Raji (cell line): ENCODE measurements around the gene NTM.

Experiments
- POLR2A ChIP-seq: IDR thresholded peaks from 2 replicates; pipeline ENCODE4 v1.6.1; 2011; ENCODE audit warnings: low read depth, low read length, control low read depth; ENCODE audit not compliant: insufficient read depth

Gene NTM

GRCh38 chr11:131884461-131885073 lies 514.2 kb downstream of the NTM start:
- TF ChIP-seq POLR2A = no peak

GRCh38 chr11:131885431-131885830 lies 515.0 kb downstream of the NTM start:
- no peak for TF ChIP-seq POLR2A

GRCh38 chr11:131886201-131886600 lies 515.8 kb downstream of the NTM start:
- TF ChIP-seq POLR2A = no peak

- no peak for TF ChIP-seq POLR2A
Observed at GRCh38 chr11:131888230-131888855, 517.9 kb downstream of the NTM start.

- no peak for TF ChIP-seq POLR2A
Observed at GRCh38 chr11:131889146-131889577, 518.7 kb downstream of the NTM start.

GRCh38 chr11:131889760-131890581 lies 519.6 kb downstream of the NTM start:
- no peak for TF ChIP-seq POLR2A

GRCh38 chr11:131893103-131893890 lies 522.9 kb downstream of the NTM start:
- TF ChIP-seq POLR2A = no peak

- no peak for TF ChIP-seq POLR2A
Observed at GRCh38 chr11:131893988-131894387, 523.6 kb downstream of the NTM start.

GRCh38 chr11:131894615-131895544 lies 524.5 kb downstream of the NTM start:
- TF ChIP-seq POLR2A = no peak

GRCh38 chr11:131895865-131896264 lies 525.5 kb downstream of the NTM start:
- TF ChIP-seq POLR2A = no peak

- no peak for TF ChIP-seq POLR2A
Observed at GRCh38 chr11:131896978-131897615, 526.7 kb downstream of the NTM start.

- no peak for TF ChIP-seq POLR2A
Observed at GRCh38 chr11:131897956-131898355, 527.5 kb downstream of the NTM start.

GRCh38 chr11:131898949-131899348 lies 528.5 kb downstream of the NTM start:
- TF ChIP-seq POLR2A = no peak
